Measurements from ENCODE around the gene HEMGN. TPM values are rescaled to one million over a fixed set of nuclear protein-coding genes. Genes with fewer than 3 reads are reported as not detected.

The HEMGN gene
- total RNA-seq, 1 experiment from 2014 or later, result not detected

DNA sequence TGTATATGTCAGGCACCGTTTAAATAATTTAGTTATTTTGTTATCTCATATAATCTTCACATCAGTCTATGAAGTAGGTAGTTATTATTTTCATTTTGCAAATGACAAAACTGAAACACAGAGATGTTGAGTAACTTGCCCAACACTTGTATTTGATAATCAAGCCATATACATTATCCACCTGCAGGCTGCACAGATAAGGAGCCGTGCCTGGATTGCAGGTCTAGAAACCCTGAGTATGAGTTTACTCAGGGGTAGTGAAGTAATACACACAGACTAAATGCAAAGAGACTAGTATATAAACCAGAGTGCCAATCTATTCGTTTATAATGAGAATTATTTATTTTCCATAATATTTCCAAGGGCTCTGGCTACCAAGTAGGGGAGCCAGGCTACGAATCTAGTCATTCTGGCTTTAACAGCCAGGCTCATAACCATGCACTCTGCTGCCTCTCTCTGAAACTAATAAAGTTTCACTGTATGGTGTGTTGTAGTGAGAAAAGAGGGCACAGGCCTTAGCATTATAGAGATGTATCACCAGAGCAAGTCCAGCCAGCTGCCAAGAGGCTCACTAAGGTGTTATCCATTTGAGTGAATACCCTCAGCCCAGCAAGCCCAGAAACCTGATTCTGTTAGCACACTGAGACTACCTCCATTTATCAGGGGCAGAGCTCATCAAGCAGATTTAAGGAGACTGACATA, 4.5 kb downstream of the HEMGN start:
- Histone ChIP-seq H3K9me3 (replicated peaks) (no peaks in the 10 kb centered on the region), H3K36me3 (no peaks in the 10 kb centered on the region), H3K4me1 (no peaks in the 10 kb centered on the region), H3K4me3 (no peak overlapping the region), H3K27ac (no peak overlapping the region), H3K27me3 (peaks cover 22% of the 10 kb centered on the region)
- no peak for DNase-seq

- Histone ChIP-seq H3K27me3 (peaks cover 21% of the 10 kb centered on the region), H3K36me3 (no peaks in the 10 kb centered on the region), H3K27ac (no peak overlapping the region), H3K4me1 (no peaks in the 10 kb centered on the region), H3K9me3 (replicated peaks) (no peaks in the 10 kb centered on the region), H3K4me3 (no peak overlapping the region)
- no peak for DNase-seq
Measured at GRCh38 chr9:97930972-97931371, 7.0 kb downstream of the HEMGN start.

- Histone ChIP-seq H3K36me3 (no peaks in the 10 kb centered on the region), H3K27ac (no peak overlapping the region), H3K4me1 (no peaks in the 10 kb centered on the region), H3K27me3 (peaks cover 7% of the 10 kb centered on the region; the same call in 1 of the 2 replicates), H3K9me3 (replicated peaks) (no peaks in the 10 kb centered on the region), H3K4me3 (no peak overlapping the region)
- DNase-seq, result no peak
Measured at GRCh38 chr9:97928986-97929604, 8.9 kb downstream of the HEMGN start.

GRCh38 chr9:97925497-97926334, 12.3 kb downstream of the HEMGN start:
- no peaks in the 10 kb centered on the region for H3K36me3 ChIP-seq
- H3K9me3 ChIP-seq (replicated peaks), result no peaks in the 10 kb centered on the region
- H3K4me1 ChIP-seq, result peaks cover 6% of the 10 kb centered on the region; the same call in 1 of the 2 replicates
- H3K27me3 ChIP-seq, result peaks cover 7% of the 10 kb centered on the region; the same call in 1 of the 2 replicates
- no peak for DNase-seq
- H3K4me3 ChIP-seq, result no peak overlapping the region
- H3K27ac ChIP-seq, result no peak overlapping the region

DNA sequence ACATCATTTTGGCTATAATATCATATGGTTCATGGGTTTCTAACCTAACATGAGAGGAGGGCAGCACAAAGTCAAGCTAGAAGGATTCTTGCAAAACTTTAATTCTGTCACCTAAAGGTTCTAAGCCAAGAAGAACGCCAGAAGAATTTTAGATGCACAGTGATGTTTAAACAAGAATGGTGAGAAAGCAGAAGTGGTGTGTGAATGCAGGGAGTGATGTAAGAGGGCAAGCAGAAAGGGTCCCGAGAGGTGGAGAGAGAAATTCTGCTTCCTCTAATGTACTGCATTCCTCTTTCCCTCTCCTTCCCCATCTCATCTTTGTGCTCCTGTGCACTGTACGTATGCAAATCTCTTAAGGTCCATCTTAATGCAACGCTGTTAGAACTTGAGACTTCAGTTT, 13.6 kb downstream of the HEMGN start:
- no peak for DNase-seq

GRCh38 chr9:97923529-97924108, 14.4 kb downstream of the HEMGN start:
- Histone ChIP-seq H3K36me3 (no peaks in the 10 kb centered on the region), H3K27me3 (no peaks in the 10 kb centered on the region; the same call in 1 of the 2 replicates), H3K4me1 (peaks cover 6% of the 10 kb centered on the region; the same call in 1 of the 2 replicates), H3K27ac (peak overlapping the region; percentile 92), H3K9me3 (replicated peaks) (no peaks in the 10 kb centered on the region), H3K4me3 (peak overlapping the region; percentile 71)
- DNase-seq, result peak; percentile 77 to 88

More for the DNA sequence above, 13.6 kb downstream of the HEMGN start:
- H3K4me3 ChIP-seq, result no peak overlapping the region
- no peaks in the 10 kb centered on the region for H3K9me3 ChIP-seq (replicated peaks)
- peaks cover 6% of the 10 kb centered on the region; the same call in 1 of the 2 replicates for H3K4me1 ChIP-seq
- H3K36me3 ChIP-seq, result no peaks in the 10 kb centered on the region
- H3K27me3 ChIP-seq, result peaks cover 2% of the 10 kb centered on the region; the same call in 1 of the 2 replicates
- H3K27ac ChIP-seq, result no peak overlapping the region

DNA sequence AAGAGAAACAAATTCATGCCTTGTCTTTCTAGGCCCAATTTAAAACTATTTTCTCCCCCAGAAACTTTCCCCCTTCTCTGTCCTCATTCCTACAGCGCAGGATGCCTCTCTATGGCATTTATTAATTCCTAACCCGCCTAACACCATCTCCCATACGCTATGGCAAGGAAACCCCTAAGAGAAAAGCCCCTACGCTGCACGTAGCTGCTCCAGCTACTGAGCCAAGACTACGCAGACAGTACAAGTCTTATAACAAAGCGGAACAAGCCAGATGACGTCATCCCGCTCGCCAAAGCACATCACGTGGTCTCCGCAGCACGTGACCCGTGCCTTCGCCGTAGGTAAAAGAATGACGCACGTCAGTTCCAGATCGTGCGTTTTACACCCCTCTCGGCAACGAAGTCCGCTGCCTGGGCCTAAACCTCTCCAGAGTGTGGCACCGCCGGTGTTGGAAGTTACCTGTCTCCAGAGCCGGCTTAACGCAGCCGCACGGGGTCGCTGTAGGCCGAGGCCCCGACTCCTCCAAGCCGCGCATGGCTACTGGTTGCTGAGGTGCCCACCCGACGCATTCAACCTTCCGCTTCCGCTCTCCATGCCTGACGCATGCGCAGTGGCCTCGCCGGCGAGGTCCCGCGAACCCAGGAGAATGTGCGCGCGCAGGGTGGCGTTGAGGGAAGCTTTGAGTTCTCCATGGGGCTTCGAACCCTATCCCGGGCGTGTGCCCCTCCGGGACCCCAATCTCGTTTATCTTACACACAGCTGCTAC, 15.8 kb downstream of the HEMGN start, which contains the start of gene TRMO:
TSS of gene TRMO (minus strand) at position 542 of the 766 bp plus-strand sequence. CDS start at position 535, 7 bp downstream.
- Histone ChIP-seq H3K9me3 (replicated peaks) (no peaks in the 10 kb centered on the region), H3K4me3 (peak within 1 kb of the TSS; percentile 71), H3K4me1 (peaks cover 6% of the 10 kb centered on the region; the same call in 1 of the 2 replicates), H3K27me3 (no peaks in the 10 kb centered on the region; the same call in 1 of the 2 replicates), H3K36me3 (no peaks in the 10 kb centered on the region), H3K27ac (peak within 1 kb of the TSS; percentile 92)
- peak; percentile 98 to 99 for DNase-seq

DNA sequence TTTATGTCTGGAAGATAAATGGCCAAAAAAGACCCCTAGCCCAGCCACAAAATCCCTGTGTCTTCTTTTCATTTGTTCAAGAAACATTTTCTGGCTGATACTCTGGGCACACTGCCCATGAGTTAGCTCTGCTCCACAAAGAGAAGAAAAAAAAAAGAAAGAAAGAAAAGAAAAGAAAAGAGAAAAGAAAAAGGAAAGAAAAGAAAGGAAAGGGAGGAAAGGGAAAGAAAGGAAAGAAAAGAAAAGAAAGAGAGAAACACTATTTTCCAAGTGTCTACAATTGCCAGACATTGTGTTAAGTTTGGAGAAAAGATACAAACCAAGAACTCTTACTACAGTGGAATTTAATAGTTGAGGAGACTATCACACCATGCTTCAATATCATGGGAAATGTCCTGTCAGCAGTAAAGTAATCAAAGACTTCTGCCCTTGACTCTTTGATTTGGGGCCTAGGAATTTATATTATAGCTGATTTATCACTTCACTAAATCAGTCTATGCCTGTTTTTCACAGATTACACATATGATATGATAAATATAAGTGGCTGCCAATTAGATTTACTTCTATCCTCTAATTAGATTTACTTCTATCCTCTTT, 18.7 kb downstream of the HEMGN start:
- Histone ChIP-seq H3K27me3 (no peaks in the 10 kb centered on the region; the same call in 1 of the 2 replicates), H3K36me3 (no peaks in the 10 kb centered on the region; the same call in 1 of the 2 replicates), H3K9me3 (replicated peaks) (no peaks in the 10 kb centered on the region), H3K27ac (no peak overlapping the region), H3K4me3 (no peak overlapping the region), H3K4me1 (peaks cover 6% of the 10 kb centered on the region; the same call in 1 of the 2 replicates)
- DNase-seq, result no peak

GRCh38 chr9:97918611-97919010, 19.4 kb downstream of the HEMGN start:
- Histone ChIP-seq H3K4me3 (no peak overlapping the region), H3K27me3 (no peaks in the 10 kb centered on the region), H3K36me3 (no peaks in the 10 kb centered on the region; the same call in 1 of the 2 replicates), H3K27ac (no peak overlapping the region), H3K9me3 (replicated peaks) (no peaks in the 10 kb centered on the region), H3K4me1 (peaks cover 4% of the 10 kb centered on the region; the same call in 1 of the 2 replicates)
- DNase-seq, result no peak

DNA sequence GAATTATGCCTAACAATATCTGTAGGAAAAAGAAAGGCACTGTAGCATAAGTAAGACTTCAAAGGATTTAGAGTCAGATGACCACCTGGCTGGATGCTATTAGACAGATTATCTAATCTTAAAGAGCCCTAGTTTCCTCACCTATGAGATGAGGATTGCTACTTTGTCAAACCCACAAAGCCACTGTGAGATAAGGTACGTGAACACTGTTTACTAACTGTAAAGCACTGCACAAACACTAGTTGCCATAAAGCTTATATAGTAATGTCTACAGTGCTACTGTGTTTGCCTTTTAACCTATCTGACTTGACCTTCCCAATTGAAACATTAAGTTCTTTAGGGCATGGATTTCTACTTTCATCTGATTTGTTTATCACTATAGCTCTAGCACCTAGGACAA, 26.0 kb downstream of the HEMGN start:
- H3K27ac ChIP-seq, result no peak overlapping the region
- DNase-seq, result no peak
- no peaks in the 10 kb centered on the region for H3K27me3 ChIP-seq
- H3K9me3 ChIP-seq (replicated peaks), result no peaks in the 10 kb centered on the region
- H3K36me3 ChIP-seq, result peaks cover 20% of the 10 kb centered on the region
- H3K4me3 ChIP-seq, result no peak overlapping the region
- H3K4me1 ChIP-seq, result no peaks in the 10 kb centered on the region

DNA sequence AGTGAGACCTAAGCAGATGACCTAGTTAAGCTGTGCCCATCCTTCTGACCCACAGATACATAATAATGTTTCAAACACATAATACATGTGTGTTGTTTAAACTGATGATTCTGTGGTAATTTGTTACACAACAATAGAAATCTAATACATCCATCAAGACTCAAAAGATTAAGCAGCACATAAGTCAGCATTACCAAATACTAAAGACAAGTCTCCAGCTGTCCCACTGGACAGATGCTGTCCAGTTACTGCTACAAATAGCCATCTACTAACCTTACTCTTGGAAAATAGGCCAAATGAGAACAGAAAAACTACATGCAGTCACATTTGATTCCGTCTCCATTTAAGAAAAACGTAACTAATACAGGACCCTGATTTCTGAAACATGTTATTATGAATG, 26.4 kb downstream of the HEMGN start:
- Histone ChIP-seq H3K36me3 (peaks cover 20% of the 10 kb centered on the region), H3K9me3 (replicated peaks) (no peaks in the 10 kb centered on the region)

DNA sequence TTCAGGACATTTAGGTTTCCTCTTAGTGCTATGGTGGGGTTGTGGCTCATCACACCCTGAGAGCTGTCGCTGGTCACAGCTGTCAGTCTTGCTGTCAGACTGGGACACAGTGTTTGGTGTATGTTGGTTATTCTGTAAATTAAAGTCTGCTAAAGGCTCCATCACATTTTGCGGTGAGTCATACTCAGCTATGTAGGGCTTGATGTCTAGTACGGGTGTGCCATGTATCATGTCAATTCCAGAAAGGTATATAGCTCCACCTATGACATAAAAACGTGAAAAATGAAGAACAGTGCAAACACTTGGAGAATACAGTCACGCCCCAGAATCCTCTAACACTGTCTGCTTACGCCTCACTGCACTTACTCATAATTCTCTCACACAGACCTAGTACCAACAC, 27.6 kb downstream of the HEMGN start:
- no peaks in the 10 kb centered on the region for H3K9me3 ChIP-seq (replicated peaks)
- no peaks in the 10 kb centered on the region for H3K4me1 ChIP-seq
- H3K27ac ChIP-seq, result no peak overlapping the region
- DNase-seq, result no peak
- no peak overlapping the region for H3K4me3 ChIP-seq
- peaks cover 20% of the 10 kb centered on the region for H3K36me3 ChIP-seq
- no peaks in the 10 kb centered on the region for H3K27me3 ChIP-seq

More for the DNA sequence above, 26.4 kb downstream of the HEMGN start:
- Histone ChIP-seq H3K27me3 (no peaks in the 10 kb centered on the region), H3K4me3 (no peak overlapping the region), H3K4me1 (no peaks in the 10 kb centered on the region), H3K27ac (no peak overlapping the region)
- DNase-seq, result no peak

DNA sequence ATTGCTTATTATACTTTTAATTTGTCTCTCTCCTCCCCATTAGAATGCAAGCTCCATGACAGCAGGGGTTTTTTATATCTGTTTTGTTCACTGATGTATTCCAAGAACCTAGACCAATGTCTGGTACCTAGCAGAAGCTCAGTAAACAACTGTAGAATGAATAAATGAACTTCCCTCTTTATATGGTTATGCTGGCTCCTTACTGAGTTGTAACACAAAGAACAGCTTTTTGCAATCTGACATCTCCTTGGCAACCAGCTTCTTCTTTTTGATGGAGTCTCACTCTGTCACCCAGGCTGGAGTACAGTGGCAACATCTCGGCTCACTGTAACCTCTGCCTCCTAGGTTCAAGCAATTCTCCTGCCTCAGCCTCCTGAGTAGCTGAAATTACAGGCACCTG, 29.3 kb downstream of the HEMGN start:
- Histone ChIP-seq H3K27me3 (no peaks in the 10 kb centered on the region), H3K27ac (no peak overlapping the region), H3K4me1 (no peaks in the 10 kb centered on the region), H3K9me3 (replicated peaks) (no peaks in the 10 kb centered on the region), H3K4me3 (no peak overlapping the region), H3K36me3 (peaks cover 24% of the 10 kb centered on the region)
- DNase-seq, result no peak

Data from SJCRH30 (cell line).